H1 (cell line): ENCODE measurements around the gene RHBDF1. TPM values are rescaled to one million over a fixed set of nuclear protein-coding genes. Genes with fewer than 3 reads are reported as not detected.

Experiments
- CHD7 ChIP-seq: fragments of 300-600 bp; sonication (generic); IDR thresholded peaks from 2 replicates; pipeline ENCODE4 v1.7.1; 2012; ENCODE audit warnings: low read length, moderate library complexity, mild to moderate bottlenecking, inconsistent platforms; ENCODE audit not compliant: insufficient replicate concordance
- polyA plus RNA-seq, 7 experiments: library from polyadenylated mRNA; depleted of rRNA in 3 of 7; stranded (reverse) in 5 of 7; unstranded in 2 of 7; fragments of >200 nt in 5 of 7; fragments of 200-250 nt in 2 of 7; gene quantifications; 1 replicate in 5 of 7; 2 replicates in 1 of 7; 4 replicates in 1 of 7; pipeline versions ENCODE4 v1.2.1 to v1.2.3, GENCODE V29; 2011 to 2013; ENCODE audit warnings: missing spikeins in 2 of 7, mixed read lengths in 2 of 7
- total RNA-seq: library from RNA; stranded (reverse); fragmentation: NEBNext Ultra II Directional; extraction: Animal tissue kit (Norgen Biotek cat#: 25700); gene quantifications from 2 replicates; pipeline ENCODE4 v1.2.1, GENCODE V29; 2021

RHBDF1 gene
- total and polyA plus RNA-seq, 2 of the 8 experiments (the other 6 are each of a cell fraction or from before 2014, with no cell fraction given): 37.4 to 51.6 TPM

- no peak for TF ChIP-seq CHD7
Observed at GRCh38 chr16:37511-37910, 34.9 kb downstream of the RHBDF1 start (continued).
